Keratinocyte (primary cell): ENCODE measurements around the gene CACNB4.

ENCODE experiments used
- EZH2 ChIP-seq: IDR thresholded peaks from one replicate; pipeline ENCODE4 v1.6.1; 2012; ENCODE audit warnings: inconsistent platforms, mild to moderate bottlenecking, low read length, moderate library complexity
- TF ChIP-seq, protein P1 (sequence below), 3 experiments: IDR thresholded peaks in 1 of 3; conservative IDR thresholded peaks in 1 of 3; optimal IDR thresholded peaks in 1 of 3; 2 replicates in 2 of 3; 3 replicates in 1 of 3; pipeline versions ENCODE3 to v1.5.1; 2011; ENCODE audit warnings: low read length in 3 of 3, mild to moderate bottlenecking in 3 of 3, moderate library complexity in 2 of 3, control low read depth in 1 of 3, inconsistent platforms in 1 of 3; ENCODE audit not compliant: insufficient read depth in 2 of 3; ENCODE audit errors: extremely low read depth in 1 of 3

DNA sequence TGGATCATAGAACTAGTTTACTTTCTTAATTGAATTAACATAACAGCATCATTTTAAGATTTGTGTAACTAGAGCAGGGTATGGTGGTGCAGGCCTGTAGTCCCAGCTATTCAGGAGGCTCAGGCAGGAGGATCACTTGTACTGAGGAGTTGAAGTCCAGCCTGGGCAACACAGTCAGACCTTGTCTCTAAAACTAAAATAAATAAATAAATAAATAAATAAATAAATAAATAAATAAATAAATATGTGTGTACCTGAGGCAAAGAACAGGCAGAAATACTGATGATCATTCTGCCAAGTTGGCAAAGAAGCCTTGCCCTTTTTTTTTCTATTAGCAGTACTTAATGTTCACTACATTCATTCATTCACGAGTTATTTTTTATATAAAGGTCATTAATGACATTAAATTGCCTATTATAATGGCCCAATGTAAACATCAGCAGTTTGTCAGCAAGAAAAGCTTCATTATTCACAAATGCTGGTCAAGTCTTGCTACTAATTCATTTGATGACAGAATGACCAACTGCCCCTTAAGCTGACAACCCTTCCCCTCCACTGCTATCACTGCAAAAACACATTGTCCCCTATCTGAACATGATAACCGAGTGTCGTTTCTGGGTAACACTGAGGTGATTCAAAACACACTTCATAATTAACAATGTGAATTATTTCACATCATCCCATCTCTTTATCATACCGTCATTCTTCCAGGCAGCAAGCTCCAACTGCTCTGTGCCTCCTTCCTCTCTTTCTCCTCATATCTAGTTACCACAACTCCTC is 309.6 kb downstream of the CACNB4 start:
- TF ChIP-seq, protein P1, sequence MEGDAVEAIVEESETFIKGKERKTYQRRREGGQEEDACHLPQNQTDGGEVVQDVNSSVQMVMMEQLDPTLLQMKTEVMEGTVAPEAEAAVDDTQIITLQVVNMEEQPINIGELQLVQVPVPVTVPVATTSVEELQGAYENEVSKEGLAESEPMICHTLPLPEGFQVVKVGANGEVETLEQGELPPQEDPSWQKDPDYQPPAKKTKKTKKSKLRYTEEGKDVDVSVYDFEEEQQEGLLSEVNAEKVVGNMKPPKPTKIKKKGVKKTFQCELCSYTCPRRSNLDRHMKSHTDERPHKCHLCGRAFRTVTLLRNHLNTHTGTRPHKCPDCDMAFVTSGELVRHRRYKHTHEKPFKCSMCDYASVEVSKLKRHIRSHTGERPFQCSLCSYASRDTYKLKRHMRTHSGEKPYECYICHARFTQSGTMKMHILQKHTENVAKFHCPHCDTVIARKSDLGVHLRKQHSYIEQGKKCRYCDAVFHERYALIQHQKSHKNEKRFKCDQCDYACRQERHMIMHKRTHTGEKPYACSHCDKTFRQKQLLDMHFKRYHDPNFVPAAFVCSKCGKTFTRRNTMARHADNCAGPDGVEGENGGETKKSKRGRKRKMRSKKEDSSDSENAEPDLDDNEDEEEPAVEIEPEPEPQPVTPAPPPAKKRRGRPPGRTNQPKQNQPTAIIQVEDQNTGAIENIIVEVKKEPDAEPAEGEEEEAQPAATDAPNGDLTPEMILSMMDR (optimal IDR thresholded peaks at IDR 0.05 in 1 of 3, IDR thresholded peaks at IDR 0.05 in 1 of 3, conservative IDR thresholded peaks at IDR 0.05 in 1 of 3; ENCODE audit: extremely low read depth in 1 of 3, insufficient read depth in 2 of 3, low read length in 3 of 3) = no peak
- TF ChIP-seq EZH2 = no peak
